Mesendoderm (in vitro differentiated cells): ENCODE results near the gene ARHGAP26.

Experiments
- DNase-seq: peaks from one replicate; pipeline ENCODE4 v3.0.0; 2013
- H2AK5ac ChIP-seq: 2 replicates; pipeline ENCODE4 v1.6.1; 2013; ENCODE audit warnings: low read length, inconsistent platforms
- H2BK120ac ChIP-seq: 2 replicates; pipeline ENCODE4 v1.6.1; 2013; ENCODE audit warnings: low read depth, mild to moderate bottlenecking, low read length, moderate library complexity, mixed read lengths
- H2BK15ac ChIP-seq: replicated peaks from 2 replicates; pipeline ENCODE4 v1.6.1; 2013; ENCODE audit warnings: low read depth, mild to moderate bottlenecking, moderate library complexity
- H2BK5ac ChIP-seq: 2 replicates; pipeline ENCODE4 v1.6.1; 2013; ENCODE audit warnings: low read length, inconsistent platforms
- H3K18ac ChIP-seq: 2 replicates; pipeline ENCODE4 v1.6.1; 2013; ENCODE audit warnings: mild to moderate bottlenecking, low read length, mixed read lengths
- H3K23ac ChIP-seq: one replicate; pipeline ENCODE4 v1.6.1; 2013; ENCODE audit warnings: low read length
- H3K27ac ChIP-seq: 2 replicates; pipeline ENCODE4 v1.5.1; 2013; ENCODE audit warnings: low read depth, mild to moderate bottlenecking, inconsistent platforms, low read length, moderate library complexity
- H3K27me3 ChIP-seq: 2 replicates; pipeline ENCODE4 v1.6.1; 2013; ENCODE audit warnings: low read length, control low read depth, mild to moderate bottlenecking, inconsistent platforms; ENCODE audit not compliant: insufficient read depth, poor library complexity
- H3K36me3 ChIP-seq: 2 replicates; pipeline ENCODE4 v1.6.1; 2013; ENCODE audit warnings: low read length, inconsistent platforms; ENCODE audit not compliant: control insufficient read depth, insufficient read depth
- H3K4ac ChIP-seq: one replicate; pipeline ENCODE4 v1.6.1; 2013; ENCODE audit warnings: low read depth, mild to moderate bottlenecking, low read length, moderate library complexity
- H3K4me1 ChIP-seq: 2 replicates; pipeline ENCODE4 v1.6.1; 2013; ENCODE audit warnings: low read depth, low read length, inconsistent platforms; ENCODE audit not compliant: control insufficient read depth
- H3K4me2 ChIP-seq: 2 replicates; pipeline ENCODE4 v1.6.1; 2013; ENCODE audit warnings: low read length
- H3K4me3 ChIP-seq: 2 replicates; pipeline ENCODE4 v1.5.1; 2013; ENCODE audit warnings: mild to moderate bottlenecking, low read length
- H3K56ac ChIP-seq: one replicate; pipeline ENCODE4 v1.6.1; 2013; ENCODE audit warnings: low read length
- H3K79me1 ChIP-seq: 2 replicates; pipeline ENCODE4 v1.6.1; 2013; ENCODE audit warnings: low read length, inconsistent platforms
- H3K79me2 ChIP-seq: 2 replicates; pipeline ENCODE4 v1.6.1; 2013; ENCODE audit warnings: mild to moderate bottlenecking, low read length; ENCODE audit not compliant: control insufficient read depth, insufficient read depth
- H3K9ac ChIP-seq: 2 replicates; pipeline ENCODE4 v1.6.1; 2013; ENCODE audit warnings: low read length, inconsistent platforms
- H4K5ac ChIP-seq: one replicate; pipeline ENCODE4 v1.6.1; 2013; ENCODE audit warnings: low read length
- H4K8ac ChIP-seq: one replicate; pipeline ENCODE4 v1.6.1; 2013; ENCODE audit warnings: low read depth, mild to moderate bottlenecking, control low read depth, low read length, moderate library complexity
- WGBS: extraction: QIAGEN DNeasy Blood & Tissue Kit; methylation state at CpG from one replicate; pipeline ENCODE4 v1.1.7; 2013; ENCODE audit warnings: low lambda C conversion rate, missing lambda C conversion rate; ENCODE audit not compliant: insufficient coverage; ENCODE audit errors: extremely low coverage; 5-methylcytosine and 5-hydroxymethylcytosine counted together

The ARHGAP26 gene

GRCh38 chr5:142827934-142828576 lies 57.9 kb downstream of the ARHGAP26 start:
- Histone ChIP-seq H2BK15ac (no peak overlapping the region), H4K8ac (no peak overlapping the region), H2BK120ac (no peak overlapping the region), H3K79me1 (peaks cover 1% of the 10 kb centered on the region), H3K4me2 (no peak overlapping the region), H3K4me1 (peaks cover 11% of the 10 kb centered on the region), H3K27me3 (no peaks in the 10 kb centered on the region), H4K5ac (no peak overlapping the region), H3K36me3 (no peaks in the 10 kb centered on the region), H3K56ac (no peak overlapping the region), H3K27ac (no peak overlapping the region), H3K79me2 (no peaks in the 10 kb centered on the region), H2BK5ac (no peak overlapping the region), H3K18ac (no peak overlapping the region), H3K9ac (no peak overlapping the region), H2AK5ac (no peak overlapping the region), H3K4me3 (no peak overlapping the region), H3K4ac (no peak overlapping the region), H3K23ac (no peak overlapping the region)
- no CpG with 5 or more reads among the region's 6 CpGs for WGBS
- no peak for DNase-seq

- Histone ChIP-seq H3K4me2 (no peak overlapping the region), H3K4ac (no peak overlapping the region), H3K27ac (no peak overlapping the region), H3K27me3 (no peaks in the 10 kb centered on the region), H2BK15ac (no peak overlapping the region), H3K36me3 (no peaks in the 10 kb centered on the region), H2BK5ac (no peak overlapping the region), H4K8ac (no peak overlapping the region), H3K79me1 (peaks cover 1% of the 10 kb centered on the region), H3K4me3 (no peak overlapping the region), H3K56ac (no peak overlapping the region), H2BK120ac (no peak overlapping the region), H3K18ac (no peak overlapping the region), H3K4me1 (peaks cover 11% of the 10 kb centered on the region), H3K9ac (no peak overlapping the region), H3K23ac (no peak overlapping the region), H2AK5ac (no peak overlapping the region), H4K5ac (no peak overlapping the region), H3K79me2 (no peaks in the 10 kb centered on the region)
- no CpG with 5 or more reads among the region's 5 CpGs for WGBS
- DNase-seq, result no peak
Measured at GRCh38 chr5:142828797-142829535, 58.8 kb downstream of the ARHGAP26 start.

- Histone ChIP-seq H3K4me3 (no peak overlapping the region), H2BK5ac (no peak overlapping the region), H3K79me2 (no peaks in the 10 kb centered on the region), H2BK120ac (no peak overlapping the region), H2BK15ac (no peak overlapping the region), H3K4ac (no peak overlapping the region), H3K4me2 (no peak overlapping the region), H2AK5ac (no peak overlapping the region), H3K9ac (no peak overlapping the region), H3K23ac (no peak overlapping the region), H3K56ac (no peak overlapping the region), H3K4me1 (peaks cover 11% of the 10 kb centered on the region), H4K5ac (no peak overlapping the region), H3K27me3 (no peaks in the 10 kb centered on the region), H3K18ac (no peak overlapping the region), H3K36me3 (no peaks in the 10 kb centered on the region), H4K8ac (no peak overlapping the region), H3K27ac (no peak overlapping the region), H3K79me1 (peaks cover 1% of the 10 kb centered on the region)
- WGBS, result no CpG with 5 or more reads among the region's 2 CpGs
- DNase-seq, result no peak
Measured at GRCh38 chr5:142829801-142830220, 59.6 kb downstream of the ARHGAP26 start.

GRCh38 chr5:142830241-142831008 lies 60.2 kb downstream of the ARHGAP26 start:
- no peak overlapping the region for H3K4me2 ChIP-seq
- no peak overlapping the region for H2BK120ac ChIP-seq
- H4K5ac ChIP-seq, result no peak overlapping the region
- no peak overlapping the region for H3K23ac ChIP-seq
- peaks cover 7% of the 10 kb centered on the region for H3K4me1 ChIP-seq
- H3K4me3 ChIP-seq, result no peak overlapping the region
- H2BK15ac ChIP-seq, result no peak overlapping the region
- H4K8ac ChIP-seq, result no peak overlapping the region
- DNase-seq, result no peak
- no peak overlapping the region for H3K4ac ChIP-seq
- H3K79me2 ChIP-seq, result no peaks in the 10 kb centered on the region
- H3K56ac ChIP-seq, result no peak overlapping the region
- H3K36me3 ChIP-seq, result no peaks in the 10 kb centered on the region
- 100% methylated on average over 2 of the region's 8 CpGs for WGBS
- H2AK5ac ChIP-seq, result no peak overlapping the region
- no peak overlapping the region for H2BK5ac ChIP-seq
- H3K79me1 ChIP-seq, result peaks cover 1% of the 10 kb centered on the region
- no peak overlapping the region for H3K27ac ChIP-seq
- H3K9ac ChIP-seq, result no peak overlapping the region
- no peaks in the 10 kb centered on the region for H3K27me3 ChIP-seq
- H3K18ac ChIP-seq, result no peak overlapping the region

- H2BK120ac ChIP-seq, result no peak overlapping the region
- no peak overlapping the region for H3K4me3 ChIP-seq
- no peak overlapping the region for H4K5ac ChIP-seq
- peaks cover 1% of the 10 kb centered on the region for H3K79me1 ChIP-seq
- DNase-seq, result no peak
- no CpG with 5 or more reads among the region's 3 CpGs for WGBS
- no peak overlapping the region for H3K4ac ChIP-seq
- H2BK15ac ChIP-seq, result no peak overlapping the region
- H3K36me3 ChIP-seq, result no peaks in the 10 kb centered on the region
- H2BK5ac ChIP-seq, result no peak overlapping the region
- no peak overlapping the region for H4K8ac ChIP-seq
- peaks cover 7% of the 10 kb centered on the region for H3K4me1 ChIP-seq
- no peaks in the 10 kb centered on the region for H3K27me3 ChIP-seq
- H3K56ac ChIP-seq, result no peak overlapping the region
- H3K79me2 ChIP-seq, result no peaks in the 10 kb centered on the region
- H3K27ac ChIP-seq, result no peak overlapping the region
- no peak overlapping the region for H3K9ac ChIP-seq
- no peak overlapping the region for H3K18ac ChIP-seq
- no peak overlapping the region for H2AK5ac ChIP-seq
- no peak overlapping the region for H3K23ac ChIP-seq
- no peak overlapping the region for H3K4me2 ChIP-seq
Measured at GRCh38 chr5:142831009-142831383, 60.8 kb downstream of the ARHGAP26 start.
